K562 (cell line): ENCODE measurements around the gene SEC24C. TPM values are rescaled to one million over a fixed set of nuclear protein-coding genes. Genes with fewer than 3 reads are reported as not detected.

Experiments used
- ATAC-seq: fragments of 200-7000 bp; cut with Tn5 transposase; 3 replicates; pipeline ENCODE4 v1.9.1; 2020; ENCODE audit warnings: moderate library complexity
- BruUV-seq: library from RNA; stranded (reverse); fragments of 400-500 nt; replicated peaks from 2 replicates; lab custom pipeline; 2021; lab: Mats Ljungman, UMichigan
- CTCF ChIA-PET: fragments of 300-600 bp; formaldehyde crosslinking; extraction: SDS; loops from one replicate; lab custom pipeline; 2021; ENCODE audit warnings: low intra/inter-chr PET ratio; lab: Yijun Ruan, JAX
- POLR2A ChIA-PET: fragments of 300-600, 350-650 bp; sonication (Branson Sonifier 250); formaldehyde crosslinking; extraction: SDS; loops from one replicate; lab custom pipeline; 2021; ENCODE audit warnings: antibody characterized with exemption, inconsistent platforms; lab: Yijun Ruan, JAX
- DNase-seq, 4 experiments: peaks; one replicate each; pipeline versions ENCODE4 v3.0.0 to v3.0.0-alpha.2; 2011 to 2018; ENCODE audit warnings: low spot score in 3 of 4, mixed read lengths in 3 of 4; ENCODE audit errors: extremely low read depth in 1 of 4
- FAIRE-seq: peaks from 2 replicates; lab custom pipeline; 2011; peaks lifted over from hg19 to GRCh38; lab: Jason Lieb, UNC
- H2AFZ ChIP-seq: 2 replicates; pipeline ENCODE4 v1.6.0; 2011; ENCODE audit warnings: low read depth, low read length, control low read depth, inconsistent platforms
- H3K27ac ChIP-seq: fragments of 200-600 bp; 3 replicates; pipeline ENCODE4 v1.8.0; 2011; ENCODE audit warnings: low read depth, mild to moderate bottlenecking, control low read depth, inconsistent platforms, low read length, moderate library complexity, mixed read lengths; ENCODE audit errors: extremely low read depth
- H3K27me3 ChIP-seq, 2 experiments: fragments of 300-600 bp in 1 of 2; 2 replicates in 1 of 2; 3 replicates in 1 of 2; pipeline versions ENCODE4 v1.6.0 to v1.8.0; 2011; ENCODE audit warnings: inconsistent platforms in 2 of 2, low read length in 2 of 2, mild to moderate bottlenecking in 1 of 2, mixed read lengths in 1 of 2, moderate library complexity in 1 of 2; ENCODE audit not compliant: control insufficient read depth in 2 of 2, insufficient read depth in 2 of 2
- H3K36me3 ChIP-seq: fragments of 300-600 bp; 3 replicates; pipeline ENCODE4 v1.8.0; 2011; ENCODE audit warnings: mild to moderate bottlenecking, low read length, inconsistent platforms; ENCODE audit not compliant: control insufficient read depth, insufficient read depth
- H3K4me1 ChIP-seq, 2 experiments: fragments of 200-600 bp in 1 of 2; replicated peaks in 1 of 2; 2 replicates in 1 of 2; 3 replicates in 1 of 2; pipeline versions ENCODE4 v1.5.1 to v1.8.0; 2011; ENCODE audit warnings: inconsistent platforms in 2 of 2, low read length in 2 of 2, mild to moderate bottlenecking in 1 of 2, mixed read lengths in 1 of 2, moderate library complexity in 1 of 2; ENCODE audit not compliant: control insufficient read depth in 2 of 2, insufficient read depth in 2 of 2
- H3K4me2 ChIP-seq: 2 replicates; pipeline ENCODE4 v1.6.1; 2011; ENCODE audit warnings: low read length, control low read depth, inconsistent platforms, mixed read lengths; ENCODE audit not compliant: insufficient read depth
- H3K4me3 ChIP-seq: fragments of 200-600 bp; sonication (generic), shearing (Covaris generic); 2 replicates; pipeline ENCODE4 v1.5.1; 2016; ENCODE audit warnings: control low read depth, inconsistent platforms
- H3K79me2 ChIP-seq: fragments of 200-600 bp; 3 replicates; pipeline ENCODE4 v1.8.0; 2011; ENCODE audit warnings: low read length, inconsistent platforms; ENCODE audit not compliant: control insufficient read depth, insufficient read depth
- H3K9ac ChIP-seq, 2 experiments: 2 replicates each; pipeline versions ENCODE4 v1.6.0 to v1.6.1; 2011; ENCODE audit warnings: low read depth in 2 of 2, low read length in 2 of 2, control low read depth in 1 of 2, inconsistent platforms in 1 of 2, mild to moderate bottlenecking in 1 of 2, mixed read lengths in 1 of 2; ENCODE audit not compliant: insufficient read depth in 1 of 2
- H3K9me1 ChIP-seq: one replicate; pipeline ENCODE4 v1.6.0; 2011; ENCODE audit warnings: inconsistent platforms, mild to moderate bottlenecking, low read length, moderate library complexity; ENCODE audit not compliant: control insufficient read depth, insufficient read depth
- H3K9me3 ChIP-seq: replicated peaks from 2 replicates; pipeline ENCODE4 v1.5.1; 2011; ENCODE audit warnings: low read depth, low read length, inconsistent platforms; ENCODE audit not compliant: control insufficient read depth, insufficient read depth
- H4K20me1 ChIP-seq: replicated peaks from 2 replicates; pipeline ENCODE4 v1.6.1; 2011; ENCODE audit warnings: low read length, inconsistent platforms, mixed read lengths; ENCODE audit not compliant: control insufficient read depth, insufficient read depth
- BDP1 ChIP-seq: IDR thresholded peaks from 3 replicates; pipeline ENCODE4 v1.6.1; 2011; ENCODE audit not compliant: insufficient read length, insufficient read depth
- C11orf30 ChIP-seq: fragments of 450-650 bp; IDR thresholded peaks from 2 replicates; pipeline ENCODE4 v1.6.1; 2016; ENCODE audit warnings: low read depth, mild to moderate bottlenecking
- CCAR2 ChIP-seq: fragments of 200-400 bp; formaldehyde crosslinking; IDR thresholded peaks from 2 replicates; pipeline ENCODE4 v1.6.1; 2017; ENCODE audit warnings: mild to moderate bottlenecking, low read depth, low read length
- EP400 ChIP-seq: fragments of 450-650 bp; IDR thresholded peaks from 2 replicates; pipeline ENCODE4 v1.6.1; 2017; ENCODE audit warnings: antibody characterized with exemption, mild to moderate bottlenecking, moderate library complexity
- GABPA ChIP-seq: fragments of 200-800 bp; sonication (Bioruptor generic); conservative IDR thresholded peaks from 2 replicates; pipeline ENCODE4 v1.6.1; 2016; ENCODE audit warnings: low read depth, missing genetic modification characterization, missing compliant biosample characterization
- HNRNPLL ChIP-seq: fragments of 200-400 bp; formaldehyde crosslinking; IDR thresholded peaks from 2 replicates; pipeline ENCODE4 v1.6.1; 2017; ENCODE audit warnings: low read length, low read depth, mild to moderate bottlenecking; ENCODE audit not compliant: poor library complexity, severe bottlenecking
- KLF6 ChIP-seq: fragments of 250-450 bp; sonication (Bioruptor Pico); IDR thresholded peaks from 2 replicates; pipeline ENCODE4 v1.4.0; 2020; ENCODE audit warnings: mild to moderate bottlenecking, moderate library complexity, borderline replicate concordance
- MAFF ChIP-seq: IDR thresholded peaks from 2 replicates; pipeline ENCODE4 v1.6.1; 2012; ENCODE audit warnings: low read length, improper control_type of control experiment
- POLR2B ChIP-seq: fragments of 450-650 bp; IDR thresholded peaks from 2 replicates; pipeline ENCODE4 v1.6.1; 2018; ENCODE audit warnings: low read depth; ENCODE audit not compliant: partially characterized antibody
- RFX1 ChIP-seq: fragments of 450-650 bp; IDR thresholded peaks from 2 replicates; pipeline ENCODE4 v1.6.1; 2016; ENCODE audit warnings: mild to moderate bottlenecking, moderate library complexity
- TAF1 ChIP-seq: IDR thresholded peaks from 2 replicates; pipeline ENCODE4 v1.6.1; 2011; ENCODE audit warnings: mild to moderate bottlenecking, low read length, moderate library complexity; ENCODE audit not compliant: insufficient read depth, control insufficient read depth, severe bottlenecking; ENCODE audit errors: extremely low read depth
- TRIM24 ChIP-seq, 2 experiments: fragments of 450-650 bp; IDR thresholded peaks; 2 replicates each; pipeline ENCODE4 v1.6.1; 2016
- ZKSCAN8 ChIP-seq: fragments of 200-800 bp; sonication (Bioruptor generic); IDR thresholded peaks from 2 replicates; pipeline ENCODE4 v1.6.1; 2016; ENCODE audit warnings: missing genetic modification characterization, missing compliant biosample characterization
- ZNF212 ChIP-seq: fragments of 450-650 bp; formaldehyde crosslinking; IDR thresholded peaks from 2 replicates; pipeline ENCODE4 v1.4.0; 2020; ENCODE audit warnings: mild to moderate bottlenecking
- WGBS: fragments of 100-300 bp; shearing (Covaris generic); methylation state at CpG from one replicate; pipeline ENCODE4 v1.1.6; 2016; ENCODE audit warnings: low coverage, mixed read lengths; ENCODE audit not compliant: insufficient coverage; ENCODE audit errors: missing lambda C conversion rate; 5-methylcytosine and 5-hydroxymethylcytosine counted together
- in situ Hi-C: fragments of 300-500 bp; cut with MboI; formaldehyde crosslinking; loops from 4 replicates; pipeline ENCODE4 v1.15.0; 2018; ENCODE audit warnings: inconsistent platforms, mixed read lengths
- intact Hi-C: fragments of 100-400 bp; cut with micrococcal nuclease; formaldehyde crosslinking; loops from 2 replicates; pipeline ENCODE4 v1.14.2; 2022
- polyA plus RNA-seq, 8 experiments: library from polyadenylated mRNA; depleted of rRNA in 4 of 8; stranded (reverse) in 5 of 8; unstranded in 3 of 8; fragments of >200 nt; fragmentation: Nextera tagmentation in 2 of 8; fragmentation: Illumina TruSeq in 1 of 8; extraction: Ambion mirVana in 2 of 8; extraction: Trizol in 1 of 8; gene quantifications; 2 replicates each; pipeline versions ENCODE4 v1.2.1 to v1.2.3, GENCODE V29; 2011 to 2014; ENCODE audit warnings: inconsistent platforms in 1 of 8, missing spikeins in 1 of 8
- total RNA-seq, 7 experiments: library from RNA; depleted of rRNA in 6 of 7; stranded (reverse); fragments of >200 nt in 6 of 7; fragmentation: Illumina TruSeq in 2 of 7; extraction: Trizol in 2 of 7; gene quantifications; 2 replicates each; pipeline versions ENCODE4 v1.2.1 to v1.2.3, GENCODE V29; 2011 to 2021; ENCODE audit warnings: low replicate concordance in 1 of 7
- TF ChIP-seq, protein P1 (sequence below): sonication (generic); formaldehyde crosslinking; IDR thresholded peaks from 2 replicates; pipeline ENCODE4 v1.8.0; 2022; ENCODE audit warnings: mild to moderate bottlenecking, missing genetic modification reagents

Gene SEC24C
- total and polyA plus RNA-seq, 9 of the 15 experiments (the other 6 are each of a cell fraction or from before 2014, with no cell fraction given) = 19.0 to 115 (median 70.5) TPM

- TF ChIP-seq ZKSCAN8 (CRISPR knock-in tag) = no peak
- no peak for TF ChIP-seq GABPA (tag)
- TF ChIP-seq C11orf30 = no peak
- TF ChIP-seq, all 486 proteins: peak for 0
Observed at GRCh38 chr10:73768881-73769280, 24.7 kb downstream of the SEC24C start (continued).

- peaks cover 78% of the 10 kb centered on the region for H3K36me3 ChIP-seq
- FAIRE-seq (no peak), ATAC-seq (no peak), DNase-seq (no peak)
- ChIA-PET POLR2A (interaction anchor here (0.7 to 11.0 kb wide), 8 partner anchors 9 to 205 kb away, joined by 3 to 137 read pairs (median 4); partner anchors contain the start of gene CHCHD1), CTCF (no interaction called here)
- no peak overlapping the region for H3K4me3 ChIP-seq
- H3K4me2 ChIP-seq = no peak overlapping the region
- H3K9ac ChIP-seq = no peak overlapping the region
- H4K20me1 ChIP-seq = no peaks in the 10 kb centered on the region
- H3K9me1 ChIP-seq = peaks cover 3% of the 10 kb centered on the region
- H3K4me1 ChIP-seq = peaks cover 12 to 23% of the 10 kb centered on the region in 2 experiments; a peak in 4 of 5 replicates
- BruUV-seq = no TSS peak
- no peaks in the 10 kb centered on the region for H3K9me3 ChIP-seq
- H3K27me3 ChIP-seq = no peaks in the 10 kb centered on the region
- H2AFZ ChIP-seq = no peak overlapping the region
- intact Hi-C loops = no loop called here
- TF ChIP-seq MAFF = no peak
- no peak for TF ChIP-seq TRIM24 (IDR thresholded peaks at IDR 0.05)
- TF ChIP-seq KLF6 (CRISPR knock-in tag) = no peak
- TF ChIP-seq EP400 = no peak
- no peak for TF ChIP-seq CCAR2
- no peak for TF ChIP-seq RFX1
- no peak for TF ChIP-seq POLR2B
- no peak for TF ChIP-seq BDP1
- no peak for TF ChIP-seq TAF1
- no peak for TF ChIP-seq ZNF212 (CRISPR knock-in tag)
- no peak for TF ChIP-seq HNRNPLL
- TF ChIP-seq, protein P1, sequence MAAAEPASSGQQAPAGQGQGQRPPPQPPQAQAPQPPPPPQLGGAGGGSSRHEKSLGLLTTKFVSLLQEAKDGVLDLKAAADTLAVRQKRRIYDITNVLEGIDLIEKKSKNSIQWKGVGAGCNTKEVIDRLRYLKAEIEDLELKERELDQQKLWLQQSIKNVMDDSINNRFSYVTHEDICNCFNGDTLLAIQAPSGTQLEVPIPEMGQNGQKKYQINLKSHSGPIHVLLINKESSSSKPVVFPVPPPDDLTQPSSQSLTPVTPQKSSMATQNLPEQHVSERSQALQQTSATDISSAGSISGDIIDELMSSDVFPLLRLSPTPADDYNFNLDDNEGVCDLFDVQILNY = no peak
- WGBS = 93% methylated on average over 5 of the region's 5 CpGs
- in situ Hi-C loops = no loop called here
- H3K27ac ChIP-seq = no peak overlapping the region
- H3K79me2 ChIP-seq = peaks cover 30% of the 10 kb centered on the region
Observed at GRCh38 chr10:73769396-73769795, 25.2 kb downstream of the SEC24C start.
